Vagina (tissue), 2 donors: ENCODE data around the gene LRRC37B. TPM values are rescaled to one million over a fixed set of nuclear protein-coding genes. Genes with fewer than 3 reads are reported as not detected.
A peak's percentile ranks its signal among the peaks of the same experiment; 100 is the strongest.
"Not testable (repeated sequence)": the region's sequence is repeated elsewhere in the genome, so short reads cannot be mapped to it uniquely, and the experiment has no call there.

Source experiments
- DNase-seq, 2 donors: peaks; one replicate each; pipeline ENCODE4 v3.0.0-alpha.2; 2017; ENCODE audit errors: extremely low spot score in 2 of 2
- H3K27ac ChIP-seq: fragments of 200-600 bp; sonication (generic); one replicate; pipeline ENCODE4 v1.5.1; 2019
- H3K27me3 ChIP-seq: fragments of 200-600 bp; sonication (generic); one replicate; pipeline ENCODE4 v1.5.1; 2019
- H3K36me3 ChIP-seq, 2 donors: fragments of 200-600 bp; sonication (generic); one replicate each; pipeline ENCODE4 v1.5.1; 2017 to 2019
- H3K4me1 ChIP-seq: fragments of 200-600 bp; sonication (generic); one replicate; pipeline ENCODE4 v1.5.1; 2019
- H3K4me3 ChIP-seq, 2 donors: fragments of 200-600 bp; sonication (generic); 1 replicate in 1 of 2; 2 replicates in 1 of 2; pipeline ENCODE4 v1.5.1; 2016 to 2019
- H3K9me3 ChIP-seq: fragments of 200-600 bp; sonication (generic); one replicate; pipeline ENCODE4 v1.5.1; 2019
- CTCF ChIP-seq, 3 experiments: fragments of 450-650 bp in 2 of 3; fragments of 200-600 bp in 1 of 3; sonication (generic) in 1 of 3; IDR thresholded peaks; one replicate each; pipeline ENCODE4 v1.5.1; 2017 to 2019; ENCODE audit warnings: antibody characterized with exemption in 3 of 3, mild to moderate bottlenecking in 2 of 3, moderate library complexity in 2 of 3
- POLR2A ChIP-seq, 2 donors: fragments of 450-650 bp; IDR thresholded peaks; one replicate each; pipeline ENCODE4 v1.6.1; 2017; ENCODE audit warnings: antibody characterized with exemption in 2 of 2, mild to moderate bottlenecking in 2 of 2, moderate library complexity in 2 of 2
- POLR2AphosphoS5 ChIP-seq, 2 donors: sonication (generic); formaldehyde crosslinking; IDR thresholded peaks; one replicate each; pipeline ENCODE4 v1.9.0; 2017; ENCODE audit warnings: antibody characterized with exemption in 2 of 2, mild to moderate bottlenecking in 2 of 2, low read depth in 1 of 2; ENCODE audit not compliant: insufficient read depth in 1 of 2
- intact Hi-C: fragments of 100-400 bp; cut with DNase I; formaldehyde crosslinking; loops from one replicate; pipeline ENCODE4 v1.15.1; 2023
- small RNA-seq: library from RNA; depleted of rRNA; stranded (forward); fragments of <200 nt; gene quantifications from one replicate; pipeline ENCODE3, GENCODE V24; 2016
- total RNA-seq: library from RNA; depleted of rRNA; stranded (reverse); fragments of >200 nt; gene quantifications from one replicate; pipeline ENCODE4 v1.2.3, GENCODE V29; 2016

LRRC37B gene
- total RNA-seq, 1 donor from 2014 or later, result 33.6 TPM

- TF ChIP-seq CTCF (IDR thresholded peaks at IDR 0.05), result no peak
- TF ChIP-seq POLR2A (IDR thresholded peaks at IDR 0.05), result no peak
- no peak for TF ChIP-seq POLR2AphosphoS5 (IDR thresholded peaks at IDR 0.05; ENCODE audit: insufficient read depth in 1 of 2, low read depth in 1 of 2)
- Histone ChIP-seq H3K27ac (no peak overlapping the region), H3K4me1 (no peaks in the 10 kb centered on the region), H3K9me3 (no peaks in the 10 kb centered on the region), H3K36me3 (no peaks in the 10 kb centered on the region), H3K27me3 (no peaks in the 10 kb centered on the region), H3K4me3 (no peak overlapping the region)
- no peak for DNase-seq
- intact Hi-C loops, result no loop called here
Observed at GRCh38 chr17:32099686-32100085, 92.5 kb downstream of the LRRC37B start.

- H3K9me3 ChIP-seq, H3K27me3 ChIP-seq, H3K4me1 ChIP-seq, intact Hi-C loops, H3K4me3 ChIP-seq, DNase-seq, H3K36me3 ChIP-seq, H3K27ac ChIP-seq: not testable (repeated sequence)
Observed at GRCh38 chr17:32100323-32100722, 93.1 kb downstream of the LRRC37B start.

DNA sequence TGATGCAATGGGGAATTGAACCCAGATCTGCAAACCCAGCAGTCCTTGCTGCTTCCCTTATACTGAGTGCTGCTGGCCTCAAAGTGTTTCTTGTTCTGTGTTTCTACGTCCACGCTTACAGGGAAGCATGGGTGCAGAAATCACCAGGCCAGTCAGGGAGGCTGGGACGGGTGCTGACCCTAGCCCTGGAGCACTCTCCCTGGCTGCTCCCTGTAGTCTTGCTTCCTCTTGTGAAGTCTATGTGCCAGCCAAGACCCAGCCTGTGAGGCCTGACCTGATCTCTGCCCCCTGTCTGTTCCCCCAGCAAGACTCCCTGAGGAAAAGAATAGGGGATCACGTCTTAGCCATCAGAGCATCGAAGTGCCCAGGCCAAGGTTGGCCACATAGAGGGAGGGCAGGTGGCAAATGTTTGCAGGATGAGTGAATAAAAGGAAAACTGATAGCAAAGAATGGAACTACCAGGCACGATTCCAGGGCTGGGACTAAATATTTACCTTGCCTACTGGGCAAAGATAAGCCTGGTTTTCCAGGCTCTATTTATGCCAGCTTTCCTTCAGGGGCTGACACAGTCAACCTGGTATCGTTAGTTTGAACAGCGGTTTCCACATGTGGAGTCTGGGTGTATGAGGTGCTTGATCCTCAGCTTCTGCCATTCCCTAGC is 93.9 kb downstream of the LRRC37B start:
- no peaks in the 10 kb centered on the region for H3K36me3 ChIP-seq
- intact Hi-C loops, result no loop called here
- no peaks in the 10 kb centered on the region for H3K27me3 ChIP-seq
- no peak overlapping the region for H3K27ac ChIP-seq
- no peak overlapping the region for H3K4me3 ChIP-seq
- no peaks in the 10 kb centered on the region for H3K4me1 ChIP-seq
- TF ChIP-seq POLR2AphosphoS5 (IDR thresholded peaks at IDR 0.05; ENCODE audit: insufficient read depth in 1 of 2, low read depth in 1 of 2), result no peak
- TF ChIP-seq CTCF (IDR thresholded peaks at IDR 0.05), result no peak
- TF ChIP-seq POLR2A (IDR thresholded peaks at IDR 0.05), result no peak
- no peaks in the 10 kb centered on the region for H3K9me3 ChIP-seq
- DNase-seq, result peak; percentile 61 to 67

- DNase-seq, result peak; percentile 44 to 46
- H3K9me3 ChIP-seq, result no peaks in the 10 kb centered on the region
- no peak overlapping the region for H3K4me3 ChIP-seq
- H3K36me3 ChIP-seq, result no peaks in the 10 kb centered on the region
- no peaks in the 10 kb centered on the region for H3K4me1 ChIP-seq
- TF ChIP-seq POLR2AphosphoS5 (IDR thresholded peaks at IDR 0.05; ENCODE audit: insufficient read depth in 1 of 2, low read depth in 1 of 2), result no peak
- no peak for TF ChIP-seq CTCF (IDR thresholded peaks at IDR 0.05)
- TF ChIP-seq POLR2A (IDR thresholded peaks at IDR 0.05), result no peak
- intact Hi-C loops, result no loop called here
- no peak overlapping the region for H3K27ac ChIP-seq
- H3K27me3 ChIP-seq, result no peaks in the 10 kb centered on the region
Observed at GRCh38 chr17:32102172-32102571, 95.0 kb downstream of the LRRC37B start.

DNA sequence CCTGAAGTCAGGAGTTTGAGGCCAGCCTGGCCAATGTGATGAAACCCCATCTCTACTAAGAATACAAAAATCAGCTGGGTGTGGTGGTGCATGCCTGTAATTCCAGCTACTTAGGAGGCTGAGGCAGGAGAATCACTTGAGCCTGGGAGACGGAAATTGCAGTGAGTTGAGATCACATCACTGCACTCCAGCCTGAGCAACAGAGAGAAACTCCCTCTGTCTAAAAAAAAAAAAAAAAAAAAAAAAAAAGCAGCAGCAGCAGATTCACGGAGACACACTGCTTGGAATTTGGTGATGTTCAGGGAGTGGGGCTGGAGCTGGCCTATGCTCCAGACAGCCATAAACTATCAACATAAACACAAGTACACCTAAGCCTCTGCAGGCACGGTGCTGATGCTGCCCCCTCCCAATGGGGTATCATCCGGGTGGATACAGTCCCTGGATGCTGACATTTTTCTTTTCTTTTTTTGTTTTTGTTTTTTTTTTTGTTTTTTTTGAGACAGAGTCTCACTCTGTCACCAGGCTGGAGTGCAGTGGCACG is 95.5 kb downstream of the LRRC37B start:
- peak; percentile 7 to 32 for DNase-seq
- Histone ChIP-seq H3K4me1 (no peaks in the 10 kb centered on the region), H3K27ac (no peak overlapping the region), H3K36me3 (no peaks in the 10 kb centered on the region), H3K9me3 (no peaks in the 10 kb centered on the region), H3K27me3 (no peaks in the 10 kb centered on the region), H3K4me3 (no peak overlapping the region)
- intact Hi-C loops, result no loop called here
- TF ChIP-seq POLR2AphosphoS5 (IDR thresholded peaks at IDR 0.05; ENCODE audit: insufficient read depth in 1 of 2, low read depth in 1 of 2) (no peak), CTCF (IDR thresholded peaks at IDR 0.05) (no peak), POLR2A (IDR thresholded peaks at IDR 0.05) (no peak)

Small RNAs within 50 kb of the gene (small RNA-seq; reads per million reads assigned to genes)
- gene AC090616.4 (not detected), gene RNA5SP437 (not detected)

Other genes starting within 250 kb of the LRRC37B start
- 35.4 TPM for gene COPRS, start 148.1 kb upstream of the LRRC37B start, total RNA-seq
- gene UTP6, start 105.7 kb upstream of the LRRC37B start, total RNA-seq, result 28.5 TPM
- gene SUZ12, start 70.4 kb upstream of the LRRC37B start, total RNA-seq, result 14.7 TPM
- 46.2 TPM for gene RHOT1, start 135.1 kb downstream of the LRRC37B start, total RNA-seq